ENCODE measurements around the gene SGPP1. TPM values are rescaled to one million over a fixed set of nuclear protein-coding genes. Genes with fewer than 3 reads are reported as not detected.

The SGPP1 gene
- total and polyA plus RNA-seq, 10 of the 15 experiments (the other 5 are each of a cell fraction or from before 2014, with no cell fraction given) = 3.5 to 37.7 (median 25.5) TPM

DNA sequence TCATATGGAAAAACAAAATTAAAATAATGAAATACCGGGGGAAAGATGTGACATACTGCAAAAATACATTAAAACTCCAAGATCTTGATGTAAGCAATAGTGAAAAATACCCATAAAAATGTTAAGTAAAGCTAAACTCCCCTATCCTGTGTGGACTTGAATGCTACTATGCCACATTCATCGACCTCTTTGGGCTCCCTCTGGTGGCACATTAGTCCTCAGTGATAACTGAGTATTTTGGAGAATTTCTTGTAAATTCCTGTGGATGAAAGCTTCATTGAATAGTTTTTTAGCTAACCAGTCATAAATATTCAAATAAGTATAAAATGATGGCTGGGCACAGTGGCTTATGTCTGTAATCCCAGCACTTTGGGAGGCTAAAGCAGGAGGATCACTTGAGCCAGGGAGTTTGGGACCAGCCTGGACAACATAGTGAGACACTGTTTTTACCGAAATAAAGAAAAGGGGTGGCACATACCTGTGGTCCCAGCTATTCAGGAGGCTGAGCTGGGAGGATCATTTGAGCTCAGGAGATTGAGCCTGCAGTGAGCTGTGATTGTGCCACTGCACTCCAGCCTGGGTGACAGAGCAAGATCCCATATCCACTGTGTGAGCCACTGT is 42.4 kb upstream of the SGPP1 start:
- CTCF ChIA-PET = interaction anchor here (0.6 to 5.2 kb wide), 41 partner anchors 8 to 553 kb away, joined by 3 to 76 read pairs (median 4); partner anchors contain the start of genes PPP2R5E, SGPP1 and WDR89
- ATAC-seq (peak; percentile 94), FAIRE-seq (peak; percentile 13), DNase-seq (ENCODE audit: low read depth, low spot score) (no peak)
- no peak overlapping the region for H3K27ac ChIP-seq (ENCODE audit: control insufficient read depth, insufficient read depth)
- H3K27me3 ChIP-seq (replicated peaks in 1 of 2; ENCODE audit: control insufficient read depth in 2 of 2, insufficient read depth in 2 of 2, low read length in 1 of 2) = no peaks in the 10 kb centered on the region
- POLR2A ChIA-PET = interaction anchor here (0.6 to 2.3 kb wide), 6 partner anchors 28 to 533 kb away, joined by 3 to 7 read pairs (median 4); no protein-coding TSS in a partner anchor
- H4K20me1 ChIP-seq (ENCODE audit: control insufficient read depth, insufficient read depth) = no peaks in the 10 kb centered on the region
- 31% methylated on average over 3 of the region's 3 CpGs for WGBS (ENCODE audit: insufficient coverage, insufficient replicate concordance, low lambda C conversion rate, missing lambda C conversion rate)
- intact Hi-C loops (cut with micrococcal nuclease; ENCODE audit: unreplicated experiment) (loop anchor here (1.0 to 2.0 kb wide), 4 partner anchors 22 to 381 kb away; partner anchors contain the start of gene SGPP1), in situ Hi-C loops (cut with MboI) (loop anchor here (5.0 kb wide), 1 partner anchor 383 kb away; no protein-coding TSS in a partner anchor)
- no peak overlapping the region for H3K4me2 ChIP-seq (ENCODE audit: control insufficient read depth, insufficient read depth)
- RAD21 ChIA-PET (ENCODE audit: unreplicated experiment) = interaction anchor here (0.6 to 4.2 kb wide), 26 partner anchors 9 to 1805 kb away, joined by 3 to 46 read pairs (median 5); partner anchors contain the start of genes PPP2R5E, SGPP1 and WDR89
- H2AFZ ChIP-seq (ENCODE audit: control insufficient read depth, low read depth, low read length) = no peak overlapping the region
- SMC1A ChIA-PET (ENCODE audit: uncharacterized antibody, unreplicated experiment) = interaction anchor here (0.6 to 6.2 kb wide), 46 partner anchors 9 to 533 kb away, joined by 3 to 66 read pairs (median 5); partner anchors contain the start of genes PPP2R5E, SGPP1 and WDR89
- H3K79me2 ChIP-seq (ENCODE audit: control insufficient read depth, insufficient read depth, low read length) = no peaks in the 10 kb centered on the region
- BruUV-seq (replicated peaks) = no TSS peak
- H3K9me3 ChIP-seq (replicated peaks; ENCODE audit: control insufficient read depth, insufficient read depth, low read length) = no peaks in the 10 kb centered on the region
- no peaks in the 10 kb centered on the region for H3K36me3 ChIP-seq (ENCODE audit: control insufficient read depth in 2 of 2, insufficient read depth in 2 of 2, low read length in 1 of 2)
- no peak overlapping the region for H3K4me3 ChIP-seq
- H3K4me1 ChIP-seq (ENCODE audit: control insufficient read depth, insufficient read depth, low read length) = peaks cover 9% of the 10 kb centered on the region
- TF ChIP-seq, protein P1, sequence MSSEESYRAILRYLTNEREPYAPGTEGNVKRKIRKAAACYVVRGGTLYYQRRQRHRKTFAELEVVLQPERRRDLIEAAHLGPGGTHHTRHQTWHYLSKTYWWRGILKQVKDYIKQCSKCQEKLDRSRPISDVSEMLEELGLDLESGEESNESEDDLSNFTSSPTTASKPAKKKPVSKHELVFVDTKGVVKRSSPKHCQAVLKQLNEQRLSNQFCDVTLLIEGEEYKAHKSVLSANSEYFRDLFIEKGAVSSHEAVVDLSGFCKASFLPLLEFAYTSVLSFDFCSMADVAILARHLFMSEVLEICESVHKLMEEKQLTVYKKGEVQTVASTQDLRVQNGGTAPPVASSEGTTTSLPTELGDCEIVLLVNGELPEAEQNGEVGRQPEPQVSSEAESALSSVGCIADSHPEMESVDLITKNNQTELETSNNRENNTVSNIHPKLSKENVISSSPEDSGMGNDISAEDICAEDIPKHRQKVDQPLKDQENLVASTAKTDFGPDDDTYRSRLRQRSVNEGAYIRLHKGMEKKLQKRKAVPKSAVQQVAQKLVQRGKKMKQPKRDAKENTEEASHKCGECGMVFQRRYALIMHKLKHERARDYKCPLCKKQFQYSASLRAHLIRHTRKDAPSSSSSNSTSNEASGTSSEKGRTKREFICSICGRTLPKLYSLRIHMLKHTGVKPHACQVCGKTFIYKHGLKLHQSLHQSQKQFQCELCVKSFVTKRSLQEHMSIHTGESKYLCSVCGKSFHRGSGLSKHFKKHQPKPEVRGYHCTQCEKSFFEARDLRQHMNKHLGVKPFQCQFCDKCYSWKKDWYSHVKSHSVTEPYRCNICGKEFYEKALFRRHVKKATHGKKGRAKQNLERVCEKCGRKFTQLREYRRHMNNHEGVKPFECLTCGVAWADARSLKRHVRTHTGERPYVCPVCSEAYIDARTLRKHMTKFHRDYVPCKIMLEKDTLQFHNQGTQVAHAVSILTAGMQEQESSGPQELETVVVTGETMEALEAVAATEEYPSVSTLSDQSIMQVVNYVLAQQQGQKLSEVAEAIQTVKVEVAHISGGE (CRISPR knock-in tag; IDR thresholded peaks at IDR 0.05) = no peak
- TF ChIP-seq SMC3 (IDR thresholded peaks at IDR 0.05; ENCODE audit: borderline replicate concordance, low read length) (peak; percentile 90), RUNX3 (IDR thresholded peaks at IDR 0.05; ENCODE audit: low read length) (0 out of 2 replicates have a peak, but pooled peaks have one; percentile 10), RAD21 (IDR thresholded peaks at IDR 0.05; ENCODE audit: insufficient read depth, low read depth, low read length) (peak; percentile 87), RB1 (IDR thresholded peaks at IDR 0.05; ENCODE audit: borderline replicate concordance) (peak; percentile 44; the same call in 1 of the 2 replicates), CBX3 (IDR thresholded peaks at IDR 0.05; ENCODE audit: borderline replicate concordance, low read depth) (no peak), YY1 (IDR thresholded peaks at IDR 0.05; ENCODE audit: low read depth, low read length) (no peak; the same call in 1 of the 2 replicates)
- TF ChIP-seq, protein P2, sequence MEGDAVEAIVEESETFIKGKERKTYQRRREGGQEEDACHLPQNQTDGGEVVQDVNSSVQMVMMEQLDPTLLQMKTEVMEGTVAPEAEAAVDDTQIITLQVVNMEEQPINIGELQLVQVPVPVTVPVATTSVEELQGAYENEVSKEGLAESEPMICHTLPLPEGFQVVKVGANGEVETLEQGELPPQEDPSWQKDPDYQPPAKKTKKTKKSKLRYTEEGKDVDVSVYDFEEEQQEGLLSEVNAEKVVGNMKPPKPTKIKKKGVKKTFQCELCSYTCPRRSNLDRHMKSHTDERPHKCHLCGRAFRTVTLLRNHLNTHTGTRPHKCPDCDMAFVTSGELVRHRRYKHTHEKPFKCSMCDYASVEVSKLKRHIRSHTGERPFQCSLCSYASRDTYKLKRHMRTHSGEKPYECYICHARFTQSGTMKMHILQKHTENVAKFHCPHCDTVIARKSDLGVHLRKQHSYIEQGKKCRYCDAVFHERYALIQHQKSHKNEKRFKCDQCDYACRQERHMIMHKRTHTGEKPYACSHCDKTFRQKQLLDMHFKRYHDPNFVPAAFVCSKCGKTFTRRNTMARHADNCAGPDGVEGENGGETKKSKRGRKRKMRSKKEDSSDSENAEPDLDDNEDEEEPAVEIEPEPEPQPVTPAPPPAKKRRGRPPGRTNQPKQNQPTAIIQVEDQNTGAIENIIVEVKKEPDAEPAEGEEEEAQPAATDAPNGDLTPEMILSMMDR (IDR thresholded peaks at IDR 0.05 in 2 of 3, conservative IDR thresholded peaks at IDR 0.05 in 1 of 3; ENCODE audit: control insufficient read depth in 2 of 3, extremely low read depth in 1 of 3, insufficient read depth in 1 of 3, low read depth in 3 of 3, low read length in 3 of 3) = peak; percentile 62 to 76 (median 67)
- no peak overlapping the region for H3K9ac ChIP-seq (ENCODE audit: control insufficient read depth, insufficient read depth, low read length)
